GM12872 (cell line): ENCODE data around the gene ADD1.

ENCODE experiments used
- CTCF ChIP-seq: IDR thresholded peaks from 3 replicates; pipeline ENCODE4 v1.5.1; 2011; ENCODE audit warnings: low read depth, mild to moderate bottlenecking, low read length, moderate library complexity; ENCODE audit not compliant: insufficient read depth

Gene ADD1

GRCh38 chr4:2820216-2820982 lies 23.2 kb upstream of the ADD1 start:
- no peak for TF ChIP-seq CTCF

- no peak for TF ChIP-seq CTCF
Measured at GRCh38 chr4:2822461-2823300, 21.0 kb upstream of the ADD1 start.

- no peak for TF ChIP-seq CTCF
Measured at GRCh38 chr4:2823301-2823670, 20.4 kb upstream of the ADD1 start.

GRCh38 chr4:2823671-2824328 lies 19.8 kb upstream of the ADD1 start:
- TF ChIP-seq CTCF: no peak

GRCh38 chr4:2824329-2824835 lies 19.3 kb upstream of the ADD1 start:
- no peak for TF ChIP-seq CTCF

GRCh38 chr4:2824836-2825381 lies 18.7 kb upstream of the ADD1 start:
- no peak for TF ChIP-seq CTCF

GRCh38 chr4:2825740-2826139 lies 17.9 kb upstream of the ADD1 start:
- no peak for TF ChIP-seq CTCF
